ENCODE measurements around the gene U2SURP. TPM values are rescaled to one million over a fixed set of nuclear protein-coding genes. Genes with fewer than 3 reads are reported as not detected.

The U2SURP gene
- total RNA-seq, 1 experiment from 2014 or later: 168 TPM

DNA sequence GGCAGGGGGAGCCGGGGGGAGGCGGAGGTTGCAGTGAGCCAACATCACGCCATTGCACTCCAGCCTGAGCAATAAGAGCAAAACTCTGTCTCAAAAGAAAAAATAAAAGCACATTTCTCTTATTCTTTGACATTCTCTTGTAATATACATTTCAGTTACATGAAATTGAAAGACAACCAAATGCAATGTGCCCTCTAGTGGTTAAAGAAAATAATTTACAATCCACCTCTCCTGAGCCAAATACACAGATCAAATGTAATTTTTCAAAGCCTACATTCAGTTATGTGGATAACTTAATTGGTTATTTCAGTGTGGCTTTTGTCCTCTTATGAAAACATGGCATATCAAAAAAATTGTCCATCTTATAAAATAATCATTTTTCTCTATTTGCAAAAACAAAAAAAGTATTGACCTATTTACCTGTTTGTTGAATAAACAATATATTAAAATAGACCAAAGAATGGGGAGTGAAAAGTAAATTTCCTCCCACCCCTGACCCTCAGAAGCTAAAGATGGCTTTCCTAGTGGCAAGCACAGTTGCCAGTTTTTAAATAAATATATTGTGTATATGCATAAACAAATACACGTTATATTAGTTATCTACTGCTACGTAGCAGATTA, 14.2 kb upstream of the U2SURP start:
- Histone ChIP-seq H3K9ac (ENCODE audit: extremely low read depth, insufficient read length, low read length) (no peak overlapping the region), H3K27me3 (ENCODE audit: insufficient read depth, low read length) (no peaks in the 10 kb centered on the region), H3K79me2 (ENCODE audit: insufficient read depth, low read length) (no peaks in the 10 kb centered on the region), H3K27ac (ENCODE audit: insufficient read length, low read depth, low read length) (no peak overlapping the region), H4K20me1 (ENCODE audit: control insufficient read depth, insufficient read depth, insufficient read length) (no peaks in the 10 kb centered on the region), H2BK20ac (ENCODE audit: low read depth, low read length, poor library complexity, severe bottlenecking) (no peak overlapping the region), H4K5ac (ENCODE audit: insufficient read length, low read depth, low read length) (no peak overlapping the region), H3K56ac (ENCODE audit: insufficient read length, low read depth, low read length) (no peak overlapping the region), H2BK15ac (ENCODE audit: low read depth, low read length) (no peak overlapping the region), H3T11ph (ENCODE audit: low read length) (no peak overlapping the region), H3K9me3 (ENCODE audit: control insufficient read depth, low read depth, low read length) (no peaks in the 10 kb centered on the region), H3K18ac (ENCODE audit: insufficient read length, low read depth, low read length) (no peak overlapping the region), H4K91ac (ENCODE audit: insufficient read length, low read depth, low read length) (no peak overlapping the region), H3K14ac (ENCODE audit: insufficient read depth, low read length) (no peak overlapping the region), H3K4ac (ENCODE audit: low read depth, low read length) (no peak overlapping the region), H4K8ac (replicated peaks; ENCODE audit: insufficient read length, low read depth, low read length) (no peak overlapping the region), H2BK120ac (ENCODE audit: low read depth, low read length, poor library complexity, severe bottlenecking) (no peak overlapping the region), H3K79me1 (ENCODE audit: insufficient read depth, low read depth, low read length, poor library complexity, severe bottlenecking) (no peaks in the 10 kb centered on the region), H2BK12ac (ENCODE audit: insufficient read length, low read depth, low read length) (no peak overlapping the region), H2AK5ac (ENCODE audit: insufficient read length, low read length) (no peak overlapping the region), H2AFZ (ENCODE audit: low read length) (no peak overlapping the region), H3K23me2 (ENCODE audit: insufficient read length, low read depth, low read length, poor library complexity, severe bottlenecking) (no peaks in the 10 kb centered on the region), H2BK5ac (ENCODE audit: insufficient read length, low read length) (no peak overlapping the region), H3K4me1 (ENCODE audit: insufficient read depth, low read length) (no peaks in the 10 kb centered on the region), H3K4me2 (ENCODE audit: insufficient read depth, insufficient read length, low read length) (no peak overlapping the region), H3K23ac (ENCODE audit: insufficient read length, low read depth, low read length) (no peak overlapping the region)
- peak; percentile 76 for TF ChIP-seq CTCF (conservative IDR thresholded peaks at IDR 0.05)
- H3K36me3 Mint-ChIP-seq (ENCODE audit: insufficient read depth in 1 of 3, low read depth in 3 of 3): no peaks in the 10 kb centered on the region; a peak in 1 of 7 replicates
- H3K27me3 Mint-ChIP-seq (ENCODE audit: low read depth): no peaks in the 10 kb centered on the region; the same call in 1 of the 2 replicates
- no peak overlapping the region for H3K4me3 Mint-ChIP-seq
- H3K27ac Mint-ChIP-seq: no peak overlapping the region
- no CpG with 5 or more reads among the region's 5 CpGs for WGBS (ENCODE audit: extremely low coverage, insufficient read length, low lambda C conversion rate)
- no peaks in the 10 kb centered on the region for H3K9me3 Mint-ChIP-seq
- DNase-seq: no peak
- H3K4me1 Mint-ChIP-seq: peaks cover 5 to 12% of the 10 kb centered on the region in 2 experiments

Data from H9 (cell line).